Glutamatergic neuron (in vitro differentiated cells): ENCODE measurements around the gene BSND. TPM values are rescaled to one million over a fixed set of nuclear protein-coding genes. Genes with fewer than 3 reads are reported as not detected.

Source experiments
- DNase-seq: peaks from one replicate; pipeline ENCODE4 v3.0.0; 2022
- H3K27ac Mint-ChIP-seq: one replicate; pipeline ENCODE4 v1.8.0; 2020; ENCODE audit warnings: mild to moderate bottlenecking, mixed read lengths, inconsistent platforms; ENCODE audit not compliant: unreplicated experiment
- H3K27me3 Mint-ChIP-seq: one replicate; pipeline ENCODE4 v1.8.0; 2020; ENCODE audit warnings: mild to moderate bottlenecking, moderate library complexity, mixed read lengths, inconsistent platforms; ENCODE audit not compliant: unreplicated experiment
- H3K36me3 Mint-ChIP-seq: one replicate; pipeline ENCODE4 v1.8.0; 2020; ENCODE audit warnings: mild to moderate bottlenecking, mixed read lengths, inconsistent platforms; ENCODE audit not compliant: unreplicated experiment
- H3K4me1 Mint-ChIP-seq: one replicate; pipeline ENCODE4 v1.8.0; 2020; ENCODE audit warnings: mild to moderate bottlenecking, low read depth, mixed read lengths, inconsistent platforms; ENCODE audit not compliant: unreplicated experiment
- H3K4me3 Mint-ChIP-seq: one replicate; pipeline ENCODE4 v1.8.0; 2020; ENCODE audit warnings: mild to moderate bottlenecking, mixed read lengths, inconsistent platforms; ENCODE audit not compliant: unreplicated experiment
- H3K9me3 Mint-ChIP-seq: one replicate; pipeline ENCODE4 v1.8.0; 2020; ENCODE audit warnings: mild to moderate bottlenecking, moderate library complexity, mixed read lengths, inconsistent platforms; ENCODE audit not compliant: unreplicated experiment
- total RNA-seq: library from RNA; stranded (reverse); fragmentation: NEBNext Ultra II Directional; extraction: Animal tissue kit (Norgen Biotek cat#: 25700); gene quantifications from one replicate; pipeline ENCODE4 v1.2.1, GENCODE V29; 2021; ENCODE audit not compliant: unreplicated experiment
- TF ChIP-seq, protein P1 (sequence below): fragments of 200-600 bp; sonication (generic); IDR thresholded peaks from one replicate; pipeline ENCODE4 v1.5.0; 2021; ENCODE audit not compliant: partially characterized antibody, unreplicated experiment

BSND gene
- total RNA-seq, 1 donor from 2014 or later, result not detected

GRCh38 chr1:54984131-54984842, 14.4 kb upstream of the BSND start:
- Mint-ChIP-seq H3K4me1 (peaks cover 2% of the 10 kb centered on the region), H3K27me3 (peaks cover 12% of the 10 kb centered on the region), H3K36me3 (no peaks in the 10 kb centered on the region), H3K27ac (no peak overlapping the region), H3K4me3 (no peak overlapping the region), H3K9me3 (peaks cover 2% of the 10 kb centered on the region)
- TF ChIP-seq, protein P1, sequence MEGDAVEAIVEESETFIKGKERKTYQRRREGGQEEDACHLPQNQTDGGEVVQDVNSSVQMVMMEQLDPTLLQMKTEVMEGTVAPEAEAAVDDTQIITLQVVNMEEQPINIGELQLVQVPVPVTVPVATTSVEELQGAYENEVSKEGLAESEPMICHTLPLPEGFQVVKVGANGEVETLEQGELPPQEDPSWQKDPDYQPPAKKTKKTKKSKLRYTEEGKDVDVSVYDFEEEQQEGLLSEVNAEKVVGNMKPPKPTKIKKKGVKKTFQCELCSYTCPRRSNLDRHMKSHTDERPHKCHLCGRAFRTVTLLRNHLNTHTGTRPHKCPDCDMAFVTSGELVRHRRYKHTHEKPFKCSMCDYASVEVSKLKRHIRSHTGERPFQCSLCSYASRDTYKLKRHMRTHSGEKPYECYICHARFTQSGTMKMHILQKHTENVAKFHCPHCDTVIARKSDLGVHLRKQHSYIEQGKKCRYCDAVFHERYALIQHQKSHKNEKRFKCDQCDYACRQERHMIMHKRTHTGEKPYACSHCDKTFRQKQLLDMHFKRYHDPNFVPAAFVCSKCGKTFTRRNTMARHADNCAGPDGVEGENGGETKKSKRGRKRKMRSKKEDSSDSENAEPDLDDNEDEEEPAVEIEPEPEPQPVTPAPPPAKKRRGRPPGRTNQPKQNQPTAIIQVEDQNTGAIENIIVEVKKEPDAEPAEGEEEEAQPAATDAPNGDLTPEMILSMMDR, result no peak
- DNase-seq, result no peak

DNA sequence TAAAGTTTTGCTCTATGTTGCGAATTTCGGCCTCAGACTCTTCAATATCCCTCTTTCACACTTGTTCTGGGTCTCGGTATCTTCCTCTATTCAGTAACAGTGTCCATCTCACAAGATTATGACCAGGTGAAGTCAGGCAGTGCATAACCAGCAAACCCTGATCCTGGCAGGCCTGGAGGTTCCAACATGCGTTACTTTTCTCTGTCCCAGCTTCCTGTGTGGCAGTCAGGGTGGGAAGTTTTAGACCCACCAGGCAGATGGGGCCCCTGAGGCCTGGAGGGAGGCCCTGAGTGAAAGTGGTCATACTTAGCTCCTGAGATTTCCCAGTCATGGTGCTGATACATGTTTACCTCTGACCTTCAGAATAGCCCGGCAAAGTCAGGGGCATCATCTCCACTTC, 13.2 kb upstream of the BSND start:
- H3K36me3 Mint-ChIP-seq, result no peaks in the 10 kb centered on the region
- H3K4me3 Mint-ChIP-seq, result no peak overlapping the region
- no peaks in the 10 kb centered on the region for H3K4me1 Mint-ChIP-seq
- no peak overlapping the region for H3K27ac Mint-ChIP-seq
- H3K9me3 Mint-ChIP-seq, result peaks cover 6% of the 10 kb centered on the region
- DNase-seq, result no peak
- TF ChIP-seq, protein P1, result no peak
- peaks cover 12% of the 10 kb centered on the region for H3K27me3 Mint-ChIP-seq

DNA sequence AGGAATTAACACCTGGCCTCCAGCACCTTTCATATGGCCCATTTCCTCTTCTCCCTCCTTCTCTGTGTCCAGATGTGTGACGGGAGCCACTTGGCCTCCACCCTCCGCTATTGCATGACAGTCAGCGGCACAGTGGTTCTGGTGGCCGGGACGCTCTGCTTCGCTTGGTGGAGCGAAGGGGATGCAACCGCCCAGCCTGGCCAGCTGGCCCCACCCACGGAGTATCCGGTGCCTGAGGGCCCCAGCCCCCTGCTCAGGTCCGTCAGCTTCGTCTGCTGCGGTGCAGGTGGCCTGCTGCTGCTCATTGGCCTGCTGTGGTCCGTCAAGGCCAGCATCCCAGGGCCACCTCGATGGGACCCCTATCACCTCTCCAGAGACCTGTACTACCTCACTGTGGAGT, 12.7 kb upstream of the BSND start:
- Mint-ChIP-seq H3K36me3 (no peaks in the 10 kb centered on the region), H3K4me3 (no peak overlapping the region), H3K27ac (no peak overlapping the region), H3K9me3 (peaks cover 9% of the 10 kb centered on the region), H3K4me1 (no peaks in the 10 kb centered on the region), H3K27me3 (peaks cover 10% of the 10 kb centered on the region)
- TF ChIP-seq, protein P1, result no peak
- no peak for DNase-seq

GRCh38 chr1:54986533-54986932, 12.2 kb upstream of the BSND start:
- Mint-ChIP-seq H3K36me3 (no peaks in the 10 kb centered on the region), H3K9me3 (peaks cover 6% of the 10 kb centered on the region), H3K27me3 (peaks cover 6% of the 10 kb centered on the region), H3K4me1 (no peaks in the 10 kb centered on the region), H3K27ac (no peak overlapping the region), H3K4me3 (no peak overlapping the region)
- TF ChIP-seq, protein P1, result no peak
- DNase-seq, result no peak

- no peak for DNase-seq
- TF ChIP-seq, protein P1, result no peak
- Mint-ChIP-seq H3K4me3 (no peak overlapping the region), H3K9me3 (peaks cover 6% of the 10 kb centered on the region), H3K4me1 (no peaks in the 10 kb centered on the region), H3K27me3 (peaks cover 4% of the 10 kb centered on the region), H3K36me3 (no peaks in the 10 kb centered on the region), H3K27ac (no peak overlapping the region)
These were observed 11.3 kb upstream of the BSND start for GRCh38 chr1:54987427-54987826.
